Measurements from ENCODE around the gene RAB20. TPM values are rescaled to one million over a fixed set of nuclear protein-coding genes. Genes with fewer than 3 reads are reported as not detected.

RAB20 gene
- polyA plus RNA-seq, 4 donors = 24.2 to 63.0 (median 47.8) TPM

- H3K4me3 ChIP-seq (ENCODE audit: low read depth in 1 of 3, low read length in 3 of 3) = no peak overlapping the region
- no peaks in the 10 kb centered on the region for H3K4me1 ChIP-seq (ENCODE audit: control insufficient read depth in 3 of 3, insufficient read depth in 2 of 3, low read depth in 1 of 3, low read length in 2 of 3)
- WGBS, 3 donors = 84 to 90% (median 89%) methylated on average over 16 of the region's 16 CpGs
- H3K9me3 ChIP-seq (ENCODE audit: control insufficient read depth in 2 of 2, insufficient read depth in 1 of 2, low read depth in 1 of 2, low read length in 1 of 2) = no peaks in the 10 kb centered on the region
- DNase-seq = no peak
- H3K27ac ChIP-seq (ENCODE audit: low read depth in 1 of 3, low read length in 2 of 3) = no peak overlapping the region
- no peak for FAIRE-seq
- H3K36me3 ChIP-seq (ENCODE audit: control insufficient read depth in 3 of 3, insufficient read depth in 2 of 3, low read depth in 1 of 3, low read length in 3 of 3) = peaks cover 0 to 61% (median 0%) of the 10 kb centered on the region in 3 donors
- H3K27me3 ChIP-seq (ENCODE audit: control insufficient read depth in 3 of 3, insufficient read depth in 3 of 3, low read length in 3 of 3) = no peaks in the 10 kb centered on the region
These were observed 82.9 kb downstream of the RAB20 start for GRCh38 chr13:110478405-110479214.

GRCh38 chr13:110477706-110478245 is 83.7 kb downstream of the RAB20 start:
- DNase-seq = no peak

DNA sequence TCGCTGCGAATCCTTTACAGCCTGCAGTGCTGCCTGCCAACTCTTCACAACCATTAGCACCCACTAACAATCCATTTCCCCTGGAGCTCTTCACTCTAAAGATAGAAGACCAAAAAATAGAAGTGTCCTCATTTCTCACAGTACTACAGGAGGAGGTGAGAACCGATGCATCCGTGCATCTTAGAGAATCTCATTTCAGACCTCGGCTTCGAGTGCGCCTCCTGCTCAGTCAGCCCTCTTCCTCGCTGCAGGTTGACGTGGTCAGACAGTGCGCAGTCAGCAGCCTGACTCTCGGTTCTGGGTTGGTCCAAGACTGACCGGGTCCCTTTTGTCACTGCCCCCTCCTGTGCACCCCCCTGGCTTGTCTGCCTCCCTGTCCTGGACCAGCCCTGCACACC is 85.3 kb downstream of the RAB20 start:
- Histone ChIP-seq H3K4me1 (ENCODE audit: control insufficient read depth in 3 of 3, insufficient read depth in 2 of 3, low read depth in 1 of 3, low read length in 2 of 3) (no peaks in the 10 kb centered on the region), H3K36me3 (ENCODE audit: control insufficient read depth in 3 of 3, insufficient read depth in 2 of 3, low read depth in 1 of 3, low read length in 3 of 3) (peaks cover 0 to 72% (median 0%) of the 10 kb centered on the region in 3 donors), H3K9me3 (ENCODE audit: control insufficient read depth in 2 of 2, insufficient read depth in 1 of 2, low read depth in 1 of 2, low read length in 1 of 2) (no peaks in the 10 kb centered on the region), H3K27me3 (ENCODE audit: control insufficient read depth in 3 of 3, insufficient read depth in 3 of 3, low read length in 3 of 3) (no peaks in the 10 kb centered on the region), H3K4me3 (ENCODE audit: low read depth in 1 of 3, low read length in 3 of 3) (no peak overlapping the region), H3K27ac (ENCODE audit: low read depth in 1 of 3, low read length in 2 of 3) (no peak overlapping the region)
- WGBS, 3 donors = 87 to 90% (median 88%) methylated on average over 12 of the region's 12 CpGs
- no peak for DNase-seq
- FAIRE-seq = no peak

More at GRCh38 chr13:110477706-110478245, 83.7 kb downstream of the RAB20 start:
- H3K27me3 ChIP-seq (ENCODE audit: control insufficient read depth in 3 of 3, insufficient read depth in 3 of 3, low read length in 3 of 3) = no peaks in the 10 kb centered on the region
- no peaks in the 10 kb centered on the region for H3K9me3 ChIP-seq (ENCODE audit: control insufficient read depth in 2 of 2, insufficient read depth in 1 of 2, low read depth in 1 of 2, low read length in 1 of 2)
- no peaks in the 10 kb centered on the region for H3K4me1 ChIP-seq (ENCODE audit: control insufficient read depth in 3 of 3, insufficient read depth in 2 of 3, low read depth in 1 of 3, low read length in 2 of 3)
- no peak overlapping the region for H3K27ac ChIP-seq (ENCODE audit: low read depth in 1 of 3, low read length in 2 of 3)
- 79 to 93% (median 81%) methylated on average over 4 of the region's 4 CpGs for WGBS, 3 donors
- no peak for FAIRE-seq
- H3K4me3 ChIP-seq (ENCODE audit: low read depth in 1 of 3, low read length in 3 of 3) = no peak overlapping the region
- peaks cover 0 to 65% (median 0%) of the 10 kb centered on the region in 3 donors for H3K36me3 ChIP-seq (ENCODE audit: control insufficient read depth in 3 of 3, insufficient read depth in 2 of 3, low read depth in 1 of 3, low read length in 3 of 3)

DNA sequence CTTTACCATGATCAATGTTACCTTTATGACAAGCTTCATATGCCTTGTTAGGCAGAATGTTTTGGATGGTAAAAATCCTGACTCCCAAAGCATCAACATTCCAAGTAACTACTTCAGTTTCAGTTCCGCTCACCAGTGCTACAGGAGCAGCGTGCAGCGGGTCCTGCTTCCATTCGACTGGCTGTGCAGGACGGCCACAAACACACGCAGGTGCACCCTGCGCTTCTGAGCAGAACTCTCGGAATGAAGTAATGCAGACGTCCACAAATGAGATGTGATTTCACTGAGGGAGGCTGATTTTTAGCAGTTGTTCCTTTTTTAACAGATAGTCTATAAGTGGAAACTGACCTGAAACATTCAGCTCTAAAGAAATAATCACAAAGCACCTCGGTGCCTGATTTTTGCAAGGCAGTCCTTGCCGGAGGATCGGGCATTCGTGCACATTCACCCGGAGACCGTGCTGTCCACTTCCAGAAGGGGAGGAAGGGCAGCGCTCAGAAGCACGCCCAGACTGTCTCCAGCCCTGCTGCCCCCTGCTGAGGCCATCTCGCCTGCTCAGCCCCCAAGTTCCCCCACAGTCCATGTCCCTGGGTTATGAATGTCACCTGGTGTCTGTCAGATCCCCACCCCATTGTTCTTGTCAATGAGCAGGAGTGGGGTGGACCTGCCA is 85.8 kb downstream of the RAB20 start:
- H3K36me3 ChIP-seq (ENCODE audit: control insufficient read depth in 3 of 3, insufficient read depth in 2 of 3, low read depth in 1 of 3, low read length in 3 of 3) = peaks cover 0 to 74% (median 0%) of the 10 kb centered on the region in 3 donors
- DNase-seq = no peak
- no peak overlapping the region for H3K4me3 ChIP-seq (ENCODE audit: low read depth in 1 of 3, low read length in 3 of 3)
- WGBS, 3 donors = 88 to 94% (median 90%) methylated on average over 18 of the region's 18 CpGs
- H3K27me3 ChIP-seq (ENCODE audit: control insufficient read depth in 3 of 3, insufficient read depth in 3 of 3, low read length in 3 of 3) = no peaks in the 10 kb centered on the region
- H3K27ac ChIP-seq (ENCODE audit: low read depth in 1 of 3, low read length in 2 of 3) = no peak overlapping the region
- FAIRE-seq = no peak
- no peaks in the 10 kb centered on the region for H3K4me1 ChIP-seq (ENCODE audit: control insufficient read depth in 3 of 3, insufficient read depth in 2 of 3, low read depth in 1 of 3, low read length in 2 of 3)
- H3K9me3 ChIP-seq (ENCODE audit: control insufficient read depth in 2 of 2, insufficient read depth in 1 of 2, low read depth in 1 of 2, low read length in 1 of 2) = no peaks in the 10 kb centered on the region

DNA sequence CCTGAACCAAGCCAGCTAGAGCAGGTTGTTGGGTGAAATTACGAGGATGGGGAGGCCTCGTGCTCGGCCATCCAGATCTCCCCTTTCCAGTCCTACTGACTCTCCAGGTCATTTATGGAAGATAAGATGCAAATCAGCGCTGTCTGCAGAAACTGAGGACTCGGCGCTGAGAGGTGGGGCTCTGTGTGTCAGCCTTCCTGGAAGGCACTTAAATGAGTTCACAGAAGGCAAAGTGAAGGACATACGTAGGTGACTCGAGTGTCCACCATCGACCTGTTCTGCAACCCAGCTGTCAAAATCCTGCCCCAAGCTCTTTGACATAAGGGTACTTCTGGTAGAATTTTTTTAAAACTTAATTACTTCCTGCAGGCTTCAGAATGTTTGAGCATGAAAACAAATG is 86.4 kb downstream of the RAB20 start:
- H3K36me3 ChIP-seq (ENCODE audit: control insufficient read depth in 3 of 3, insufficient read depth in 2 of 3, low read depth in 1 of 3, low read length in 3 of 3) = peaks cover 0 to 72% (median 0%) of the 10 kb centered on the region in 3 donors
- DNase-seq (no peak), FAIRE-seq (no peak)
- H3K4me1 ChIP-seq (ENCODE audit: control insufficient read depth in 3 of 3, insufficient read depth in 2 of 3, low read depth in 1 of 3, low read length in 2 of 3) = no peaks in the 10 kb centered on the region
- H3K27me3 ChIP-seq (ENCODE audit: control insufficient read depth in 3 of 3, insufficient read depth in 3 of 3, low read length in 3 of 3) = no peaks in the 10 kb centered on the region
- H3K9me3 ChIP-seq (ENCODE audit: control insufficient read depth in 2 of 2, insufficient read depth in 1 of 2, low read depth in 1 of 2, low read length in 1 of 2) = no peaks in the 10 kb centered on the region
- 65 to 77% (median 72%) methylated on average over 9 of the region's 9 CpGs for WGBS, 3 donors
- H3K27ac ChIP-seq (ENCODE audit: low read depth in 1 of 3, low read length in 2 of 3) = no peak overlapping the region
- H3K4me3 ChIP-seq (ENCODE audit: low read depth in 1 of 3, low read length in 3 of 3) = no peak overlapping the region

DNA sequence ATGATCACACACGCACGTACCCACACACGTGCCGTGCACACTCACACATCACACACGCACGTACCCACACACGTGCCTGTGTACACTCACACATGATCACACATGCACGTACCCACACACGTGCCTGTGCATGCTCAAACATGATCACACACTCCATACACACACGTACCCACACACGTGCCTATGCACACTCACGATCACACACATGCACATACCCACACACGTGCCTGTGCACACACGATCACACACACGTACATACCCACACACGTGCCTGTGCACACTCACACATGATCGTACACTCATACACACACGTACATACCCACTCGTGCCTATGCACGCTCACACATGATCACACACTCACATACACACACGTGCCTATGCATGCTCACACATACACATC is 86.8 kb downstream of the RAB20 start:
- no peaks in the 10 kb centered on the region for H3K4me1 ChIP-seq (ENCODE audit: control insufficient read depth in 3 of 3, insufficient read depth in 2 of 3, low read depth in 1 of 3, low read length in 2 of 3)
- FAIRE-seq (no peak), DNase-seq (no peak)
- 90 to 95% (median 94%) methylated on average over 21 of the region's 21 CpGs for WGBS, 3 donors
- no peaks in the 10 kb centered on the region for H3K9me3 ChIP-seq (ENCODE audit: control insufficient read depth in 2 of 2, insufficient read depth in 1 of 2, low read depth in 1 of 2, low read length in 1 of 2)
- H3K27me3 ChIP-seq (ENCODE audit: control insufficient read depth in 3 of 3, insufficient read depth in 3 of 3, low read length in 3 of 3) = no peaks in the 10 kb centered on the region
- H3K4me3 ChIP-seq (ENCODE audit: low read depth in 1 of 3, low read length in 3 of 3) = no peak overlapping the region
- peaks cover 0 to 70% (median 0%) of the 10 kb centered on the region in 3 donors for H3K36me3 ChIP-seq (ENCODE audit: control insufficient read depth in 3 of 3, insufficient read depth in 2 of 3, low read depth in 1 of 3, low read length in 3 of 3)
- H3K27ac ChIP-seq (ENCODE audit: low read depth in 1 of 3, low read length in 2 of 3) = no peak overlapping the region

Other genes with a start within 250 kb of the RAB20 start
- 10 to 100 TPM; 30.1 to 59.3 (median 36.9) TPM for gene NAXD, start 53.8 kb upstream of the RAB20 start, polyA plus RNA-seq
- 100 to 1,000 TPM in 1 of 4 donors, 10 to 100 TPM in 3; 69.7 to 107 (median 84.9) TPM for gene CARS2, start 144.4 kb upstream of the RAB20 start, polyA plus RNA-seq
- gene ING1, start 152.0 kb upstream of the RAB20 start, polyA plus RNA-seq = 10 to 100 TPM; 10.8 to 18.6 (median 15.1) TPM